HG03066 (cell line): ENCODE measurements around the gene WDR91.

Experiments used
- ATAC-seq: cut with Tn5 transposase; IDR thresholded peaks from one replicate; pipeline ENCODE4 v1.9.1; 2021; ENCODE audit warnings: low read depth; ENCODE audit not compliant: unreplicated experiment

Gene WDR91

GRCh38 chr7:135143885-135144668 is 67.2 kb downstream of the WDR91 start:
- ATAC-seq = no peak
